WI38 (cell line): ENCODE data around the gene TNRC6B.
"Not testable (repeated sequence)": the region's sequence is repeated elsewhere in the genome, so short reads cannot be mapped to it uniquely, and the experiment has no call there.

Experiments
- H3K4me3 ChIP-seq: 2 replicates; pipeline ENCODE4 v1.5.1; 2011; ENCODE audit warnings: low read depth, mild to moderate bottlenecking, control low read depth, low read length
- TF ChIP-seq, protein P1 (sequence below): IDR thresholded peaks from 2 replicates; pipeline ENCODE4 v1.5.1; 2012; ENCODE audit warnings: low read depth, mild to moderate bottlenecking, control low read depth, low read length

Gene TNRC6B

DNA sequence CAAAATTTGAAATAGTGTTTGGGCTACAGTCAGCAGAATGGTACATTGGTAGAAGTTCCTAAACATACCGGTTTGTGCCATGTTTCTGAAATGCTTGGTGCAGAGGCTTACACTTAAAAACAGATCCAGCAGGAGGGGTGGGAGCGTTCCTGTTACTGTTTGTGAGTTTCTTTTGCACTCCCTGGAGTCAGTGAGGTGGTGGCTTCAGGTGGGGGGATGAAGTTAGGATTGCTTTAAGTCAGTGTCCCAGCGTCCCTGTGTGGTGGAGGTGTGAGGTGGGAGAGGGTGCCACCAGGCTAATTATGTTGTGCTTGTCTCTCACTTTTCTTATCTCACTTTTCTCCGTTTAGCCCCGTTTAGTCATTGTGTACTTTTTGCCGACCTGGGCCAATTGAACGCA lies 9.7 kb downstream of the TNRC6B start:
- TF ChIP-seq, protein P1, sequence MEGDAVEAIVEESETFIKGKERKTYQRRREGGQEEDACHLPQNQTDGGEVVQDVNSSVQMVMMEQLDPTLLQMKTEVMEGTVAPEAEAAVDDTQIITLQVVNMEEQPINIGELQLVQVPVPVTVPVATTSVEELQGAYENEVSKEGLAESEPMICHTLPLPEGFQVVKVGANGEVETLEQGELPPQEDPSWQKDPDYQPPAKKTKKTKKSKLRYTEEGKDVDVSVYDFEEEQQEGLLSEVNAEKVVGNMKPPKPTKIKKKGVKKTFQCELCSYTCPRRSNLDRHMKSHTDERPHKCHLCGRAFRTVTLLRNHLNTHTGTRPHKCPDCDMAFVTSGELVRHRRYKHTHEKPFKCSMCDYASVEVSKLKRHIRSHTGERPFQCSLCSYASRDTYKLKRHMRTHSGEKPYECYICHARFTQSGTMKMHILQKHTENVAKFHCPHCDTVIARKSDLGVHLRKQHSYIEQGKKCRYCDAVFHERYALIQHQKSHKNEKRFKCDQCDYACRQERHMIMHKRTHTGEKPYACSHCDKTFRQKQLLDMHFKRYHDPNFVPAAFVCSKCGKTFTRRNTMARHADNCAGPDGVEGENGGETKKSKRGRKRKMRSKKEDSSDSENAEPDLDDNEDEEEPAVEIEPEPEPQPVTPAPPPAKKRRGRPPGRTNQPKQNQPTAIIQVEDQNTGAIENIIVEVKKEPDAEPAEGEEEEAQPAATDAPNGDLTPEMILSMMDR: no peak
- H3K4me3 ChIP-seq: no peak overlapping the region

DNA sequence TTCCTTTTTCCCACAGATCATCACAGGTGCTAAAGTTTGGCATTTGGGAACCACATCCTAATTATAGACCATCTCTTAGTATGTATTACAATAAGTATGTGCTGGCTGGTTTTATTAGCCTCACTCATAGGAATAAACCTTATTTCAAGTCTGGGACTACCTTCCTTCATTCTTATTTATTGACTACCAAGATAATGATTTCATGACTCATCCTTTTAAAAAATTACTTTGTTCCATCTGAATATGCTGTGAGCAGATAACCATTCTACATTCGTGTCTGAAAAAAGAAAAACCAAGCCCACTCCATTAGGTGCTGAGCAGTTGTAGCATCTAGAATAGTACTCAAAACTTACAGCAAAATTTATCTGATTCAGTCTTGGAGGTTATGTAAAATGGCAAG lies 12.3 kb downstream of the TNRC6B start:
- TF ChIP-seq, protein P1: no peak
- no peak overlapping the region for H3K4me3 ChIP-seq

DNA sequence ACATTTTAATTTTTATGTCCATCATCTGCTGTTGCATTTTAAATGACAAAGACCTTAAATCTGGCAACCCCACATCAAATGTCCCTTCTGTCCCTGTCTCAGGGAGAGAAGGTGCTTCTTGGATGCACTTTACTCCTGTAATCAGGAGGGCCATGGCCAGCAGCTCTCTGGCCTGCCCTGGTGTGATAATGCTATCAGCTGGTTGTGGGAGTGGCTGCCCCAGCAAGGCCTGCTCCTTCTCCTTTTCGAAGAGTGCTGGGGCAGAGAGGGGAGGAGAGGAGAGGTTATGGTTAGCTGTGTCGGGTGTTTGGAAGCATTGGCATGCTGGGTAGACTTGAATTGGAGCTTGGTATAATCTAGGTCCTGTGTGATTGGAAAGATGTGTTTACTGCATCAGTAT lies 12.8 kb downstream of the TNRC6B start:
- TF ChIP-seq, protein P1: no peak
- H3K4me3 ChIP-seq: no peak overlapping the region

DNA sequence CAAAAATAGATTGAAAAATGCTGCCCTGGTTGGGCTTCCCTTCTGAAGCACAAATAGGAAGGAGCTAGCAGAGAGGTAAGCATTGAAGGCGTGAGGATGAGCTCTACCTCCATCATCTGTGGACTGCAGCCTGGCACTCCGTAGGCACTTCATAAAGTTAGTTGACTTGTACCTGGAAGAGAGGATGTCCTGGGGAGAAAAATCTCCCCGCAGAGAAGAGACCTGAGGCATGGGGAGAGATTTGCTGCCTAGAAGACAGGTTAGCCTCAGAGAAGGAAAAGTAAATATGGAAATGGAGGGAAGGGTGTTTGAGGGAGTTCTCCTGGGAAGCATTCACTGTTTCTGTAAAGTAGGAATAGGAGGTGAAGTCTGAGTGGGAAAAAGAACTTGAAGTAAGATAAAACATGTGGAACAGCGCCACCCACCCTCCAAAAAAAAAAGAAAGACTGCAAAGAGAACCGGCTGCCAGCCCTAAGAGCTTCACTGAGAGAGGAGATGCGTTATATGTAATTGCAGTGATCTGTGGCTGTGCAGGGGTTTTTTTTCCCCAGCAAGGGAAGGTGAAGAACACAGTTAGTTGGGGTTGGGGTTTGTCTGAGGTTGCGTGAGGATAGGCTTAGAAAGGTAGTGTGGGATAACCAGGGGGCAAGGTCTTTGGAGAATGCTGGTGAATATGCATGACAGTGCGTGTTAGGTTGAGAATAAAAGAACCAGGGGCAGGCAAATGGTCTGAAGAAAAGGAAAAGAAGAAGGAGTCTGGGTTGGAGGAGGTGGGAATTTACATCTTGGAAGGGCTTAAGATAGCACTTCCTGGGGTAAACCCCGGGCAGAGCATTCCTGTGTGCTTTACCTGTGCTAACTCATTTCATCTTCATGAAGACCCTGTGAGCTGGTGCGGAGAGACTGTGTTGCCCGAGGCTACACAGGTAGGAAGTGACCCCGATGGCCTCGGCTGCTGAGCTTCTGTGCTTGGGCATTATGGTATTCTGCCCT lies 16.0 kb downstream of the TNRC6B start:
- TF ChIP-seq, protein P1: peak; percentile 31; the same call in 1 of the 2 replicates
- H3K4me3 ChIP-seq: no peak overlapping the region

DNA sequence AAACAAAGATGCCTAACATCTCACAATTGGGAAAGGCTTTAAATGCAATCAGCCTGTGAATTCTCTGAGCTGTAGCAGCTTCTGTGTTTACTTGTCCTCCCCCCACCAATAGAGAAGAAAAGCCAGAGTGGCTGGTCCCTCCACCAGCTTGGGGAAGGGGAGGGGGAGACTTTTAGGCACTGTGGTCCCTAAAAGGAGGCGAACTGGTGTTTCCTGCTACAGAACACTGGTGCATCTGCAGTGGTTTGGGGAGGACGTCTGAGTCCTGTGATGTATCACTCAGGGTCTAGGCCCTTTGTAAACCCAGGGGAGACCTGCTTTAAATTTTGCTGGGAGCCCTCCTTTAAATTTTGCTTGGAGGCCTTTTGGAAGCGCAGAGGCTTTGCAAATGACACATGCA lies 16.9 kb downstream of the TNRC6B start:
- no peak overlapping the region for H3K4me3 ChIP-seq
- TF ChIP-seq, protein P1: no peak

DNA sequence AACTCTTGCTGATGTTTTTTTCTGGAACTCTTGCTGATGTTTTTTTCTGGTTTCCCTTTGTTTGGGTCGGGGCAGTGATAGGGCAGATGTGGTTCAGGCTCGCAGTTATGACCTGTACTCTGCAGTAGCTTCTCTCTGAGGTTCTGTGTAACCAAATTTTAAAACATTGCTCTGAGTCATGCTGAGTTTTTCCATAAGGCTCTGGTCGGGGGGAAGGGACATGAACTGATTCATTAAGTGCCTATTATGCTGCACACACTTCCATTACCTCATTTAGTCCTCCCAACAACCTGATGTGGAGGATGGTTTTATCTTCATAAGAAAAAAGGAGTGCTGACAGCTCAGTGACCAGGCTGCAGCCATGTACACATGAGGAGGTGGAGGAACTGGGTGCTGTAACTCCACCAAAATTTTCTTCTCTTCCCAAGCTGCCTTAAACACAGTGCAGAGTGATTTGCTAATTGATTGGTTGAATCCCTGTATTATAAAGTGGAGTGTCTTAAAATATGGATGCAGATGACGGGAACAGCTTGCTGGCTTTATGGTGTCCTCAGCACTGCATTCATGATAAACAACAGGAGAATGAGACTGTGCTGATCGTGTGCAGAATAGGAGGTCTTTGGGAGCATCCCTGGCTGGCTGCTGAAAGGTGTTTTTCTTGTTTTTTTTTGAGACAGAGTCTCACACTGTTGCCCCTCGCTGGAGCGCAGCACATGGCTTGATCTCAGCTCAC lies 19.1 kb downstream of the TNRC6B start:
- TF ChIP-seq, protein P1: no peak
- H3K4me3 ChIP-seq: no peak overlapping the region

DNA sequence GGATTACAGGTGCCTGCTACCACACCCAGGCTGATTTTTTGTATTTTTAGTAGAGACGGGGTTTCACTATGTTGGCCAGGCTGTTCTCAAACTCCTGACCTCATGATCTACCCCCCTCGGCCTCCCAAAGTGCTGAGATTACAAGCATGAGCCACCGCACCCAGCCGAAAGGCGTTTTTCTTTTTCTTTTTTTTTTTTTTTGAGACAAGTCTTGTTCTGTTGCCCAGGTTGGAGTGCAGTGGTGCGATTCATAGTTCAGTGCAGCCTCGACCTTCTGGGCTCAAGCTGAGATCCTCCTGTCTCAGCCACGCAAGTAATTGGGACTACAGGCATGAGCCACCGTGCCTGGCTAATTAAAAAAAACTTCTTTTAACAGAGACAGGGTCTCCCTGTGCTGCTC lies 19.7 kb downstream of the TNRC6B start:
- H3K4me3 ChIP-seq: not testable (repeated sequence)
